ENCODE results near the gene NUP93.

The NUP93 gene

GRCh38 chr16:56736476-56736875 lies 6.5 kb downstream of the NUP93 start:
- TF ChIP-seq REST (IDR thresholded peaks at IDR 0.05; ENCODE audit: insufficient read depth in 1 of 2, low read depth in 2 of 2, low read length in 2 of 2), result no peak
- no peak for TF ChIP-seq SIN3A (IDR thresholded peaks at IDR 0.05; ENCODE audit: borderline replicate concordance, insufficient read depth, low read length)
- TF ChIP-seq TAF1 (IDR thresholded peaks at IDR 0.05; ENCODE audit: borderline replicate concordance, insufficient read depth, low read length), result no peak
- TF ChIP-seq POLR2AphosphoS5 (IDR thresholded peaks at IDR 0.05; ENCODE audit: low read depth, low read length), result no peak
- TF ChIP-seq FOXP2 (optimal IDR thresholded peaks at IDR 0.05; ENCODE audit: borderline replicate concordance, extremely low read depth, extremely low read length, insufficient read depth), result no peak

GRCh38 chr16:56737539-56737938 lies 7.6 kb downstream of the NUP93 start:
- TF ChIP-seq FOXP2 (optimal IDR thresholded peaks at IDR 0.05; ENCODE audit: borderline replicate concordance, extremely low read depth, extremely low read length, insufficient read depth) (no peak), POLR2AphosphoS5 (IDR thresholded peaks at IDR 0.05; ENCODE audit: low read depth, low read length) (no peak), SIN3A (IDR thresholded peaks at IDR 0.05; ENCODE audit: borderline replicate concordance, insufficient read depth, low read length) (no peak), REST (IDR thresholded peaks at IDR 0.05; ENCODE audit: insufficient read depth in 1 of 2, low read depth in 2 of 2, low read length in 2 of 2) (no peak), TAF1 (IDR thresholded peaks at IDR 0.05; ENCODE audit: borderline replicate concordance, insufficient read depth, low read length) (no peak)

GRCh38 chr16:56738221-56738620 lies 8.3 kb downstream of the NUP93 start:
- TF ChIP-seq FOXP2 (optimal IDR thresholded peaks at IDR 0.05; ENCODE audit: borderline replicate concordance, extremely low read depth, extremely low read length, insufficient read depth) (no peak), REST (IDR thresholded peaks at IDR 0.05; ENCODE audit: insufficient read depth in 1 of 2, low read depth in 2 of 2, low read length in 2 of 2) (no peak), SIN3A (IDR thresholded peaks at IDR 0.05; ENCODE audit: borderline replicate concordance, insufficient read depth, low read length) (no peak), TAF1 (IDR thresholded peaks at IDR 0.05; ENCODE audit: borderline replicate concordance, insufficient read depth, low read length) (no peak), POLR2AphosphoS5 (IDR thresholded peaks at IDR 0.05; ENCODE audit: low read depth, low read length) (no peak)

- TF ChIP-seq SIN3A (IDR thresholded peaks at IDR 0.05; ENCODE audit: borderline replicate concordance, insufficient read depth, low read length) (no peak), TAF1 (IDR thresholded peaks at IDR 0.05; ENCODE audit: borderline replicate concordance, insufficient read depth, low read length) (no peak), POLR2AphosphoS5 (IDR thresholded peaks at IDR 0.05; ENCODE audit: low read depth, low read length) (no peak), REST (IDR thresholded peaks at IDR 0.05; ENCODE audit: insufficient read depth in 1 of 2, low read depth in 2 of 2, low read length in 2 of 2) (no peak), FOXP2 (optimal IDR thresholded peaks at IDR 0.05; ENCODE audit: borderline replicate concordance, extremely low read depth, extremely low read length, insufficient read depth) (no peak)
Measured at GRCh38 chr16:56741399-56741798, 11.5 kb downstream of the NUP93 start.

Data from PFSK-1 (cell line).